ENCODE measurements around the gene CARMIL3. TPM values are rescaled to one million over a fixed set of nuclear protein-coding genes. Genes with fewer than 3 reads are reported as not detected.

CARMIL3 gene
- total and polyA plus RNA-seq, 2 experiments from 2014 or later: not detected

DNA sequence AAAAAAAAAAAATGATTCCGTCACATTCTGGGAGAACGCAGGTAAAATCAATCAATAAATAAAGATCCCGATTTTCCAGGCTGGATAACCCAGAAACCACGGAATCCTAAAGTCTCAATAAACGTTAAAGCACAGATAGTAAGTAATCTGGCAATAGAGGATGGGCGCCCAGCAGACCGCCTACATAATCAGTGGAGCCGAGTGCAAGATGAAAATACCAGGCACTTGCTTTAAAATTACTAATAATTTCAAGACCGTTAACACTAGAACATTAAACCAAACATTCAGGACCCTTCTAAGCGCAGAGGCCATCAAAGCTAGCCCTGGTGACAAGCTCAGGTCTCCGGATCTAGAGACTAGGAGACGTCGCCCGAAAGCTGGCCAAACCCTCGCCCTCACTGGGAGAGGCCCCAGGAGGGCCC lies 61.6 kb downstream of the CARMIL3 start:
- in situ Hi-C loops (cut with MboI): no loop called here
- H4K20me1 ChIP-seq (ENCODE audit: insufficient read depth): no peaks in the 10 kb centered on the region
- peak overlapping the region; percentile 97 for H3K4me2 ChIP-seq (ENCODE audit: unreplicated experiment)
- no peaks in the 10 kb centered on the region for H3K9me2 ChIP-seq (ENCODE audit: insufficient read depth)
- no peaks in the 10 kb centered on the region for H3K9me3 ChIP-seq (ENCODE audit: low read depth)
- DNase-seq: peak; percentile 61
- peak overlapping the region; percentile 81 for H3K4me3 ChIP-seq
- peaks cover 12% of the 10 kb centered on the region for H3K4me1 ChIP-seq (ENCODE audit: insufficient read depth)
- H2AFZ ChIP-seq: peak overlapping the region; percentile 91
- WGBS, 2 experiments (ENCODE audit: low coverage in 1 of 2, low lambda C conversion rate in 2 of 2, missing lambda C conversion rate in 2 of 2): 12% methylated on average over 14 to 15 of the region's 15 CpGs
- peak overlapping the region; percentile 95 for H3K9ac ChIP-seq
- H3K27ac ChIP-seq: peak overlapping the region; percentile 98
- H3F3A ChIP-seq (ENCODE audit: insufficient read depth): peaks cover 5% of the 10 kb centered on the region
- peaks cover 16% of the 10 kb centered on the region; the same call in 1 of the 2 replicates for H3K79me2 ChIP-seq (ENCODE audit: insufficient read depth)
- no peaks in the 10 kb centered on the region for H3K36me3 ChIP-seq (ENCODE audit: low read depth)
- no peaks in the 10 kb centered on the region for H3K27me3 ChIP-seq (replicated peaks; ENCODE audit: insufficient read depth)
- TF ChIP-seq EZH2 (IDR thresholded peaks at IDR 0.05; ENCODE audit: insufficient read depth, poor library complexity, severe bottlenecking): no peak
- TF ChIP-seq EZH2phosphoT487 (IDR thresholded peaks at IDR 0.05; ENCODE audit: insufficient read depth, low read depth): no peak

- Histone ChIP-seq H3K9me3 (ENCODE audit: low read depth) (no peaks in the 10 kb centered on the region), H3K27ac (peak overlapping the region; percentile 98), H3K4me1 (ENCODE audit: insufficient read depth) (peaks cover 12% of the 10 kb centered on the region), H2AFZ (peak overlapping the region; percentile 91), H3K9ac (peak overlapping the region; percentile 95), H3F3A (ENCODE audit: insufficient read depth) (peaks cover 5% of the 10 kb centered on the region), H3K9me2 (ENCODE audit: insufficient read depth) (no peaks in the 10 kb centered on the region), H3K36me3 (ENCODE audit: low read depth) (no peaks in the 10 kb centered on the region), H3K79me2 (ENCODE audit: insufficient read depth) (peaks cover 16% of the 10 kb centered on the region; the same call in 1 of the 2 replicates), H3K4me2 (ENCODE audit: unreplicated experiment) (peak overlapping the region; percentile 97), H3K4me3 (peak overlapping the region; percentile 81), H3K27me3 (replicated peaks; ENCODE audit: insufficient read depth) (no peaks in the 10 kb centered on the region), H4K20me1 (ENCODE audit: insufficient read depth) (no peaks in the 10 kb centered on the region)
- TF ChIP-seq EZH2 (IDR thresholded peaks at IDR 0.05; ENCODE audit: insufficient read depth, poor library complexity, severe bottlenecking): no peak
- TF ChIP-seq EZH2phosphoT487 (IDR thresholded peaks at IDR 0.05; ENCODE audit: insufficient read depth, low read depth): no peak
- peak; percentile 96 for DNase-seq
- WGBS, 2 experiments (ENCODE audit: low coverage in 1 of 2, low lambda C conversion rate in 2 of 2, missing lambda C conversion rate in 2 of 2): 1 to 2% methylated on average over 29 to 41 of the region's 42 CpGs
- in situ Hi-C loops (cut with MboI): no loop called here
Observed at GRCh38 chr14:24113801-24114531, 62.2 kb downstream of the CARMIL3 start.

GRCh38 chr14:24114532-24115421 lies 63.0 kb downstream of the CARMIL3 start, which contains the start of the genes DCAF11 and NRL:
DCAF11 (plus strand) TSS chr14:24114777; CDS start chr14:24115595, 818 bp downstream.
NRL (minus strand) TSS chr14:24114949; CDS start chr14:24082848, 32,101 bp downstream.
- Histone ChIP-seq H3K9me3 (ENCODE audit: low read depth) (no peaks in the 10 kb centered on the region), H3K9me2 (ENCODE audit: insufficient read depth) (no peaks in the 10 kb centered on the region), H3K9ac (peak within 1 kb of the TSS; percentile 95), H4K20me1 (ENCODE audit: insufficient read depth) (no peaks in the 10 kb centered on the region), H3K36me3 (ENCODE audit: low read depth) (no peaks in the 10 kb centered on the region; the same call in 1 of the 2 replicates), H3K27ac (peak within 1 kb of the TSS; percentile 98), H3K4me3 (peak within 1 kb of the TSS; percentile 81), H3K4me2 (ENCODE audit: unreplicated experiment) (peak within 1 kb of the TSS; percentile 97), H3K27me3 (replicated peaks; ENCODE audit: insufficient read depth) (no peaks in the 10 kb centered on the region), H2AFZ (peak within 1 kb of the TSS; percentile 96), H3K4me1 (ENCODE audit: insufficient read depth) (peaks cover 12% of the 10 kb centered on the region), H3K79me2 (ENCODE audit: insufficient read depth) (peaks cover 16% of the 10 kb centered on the region; the same call in 1 of the 2 replicates), H3F3A (ENCODE audit: insufficient read depth) (peaks cover 5% of the 10 kb centered on the region)
- 0 to 2% methylated on average over 65 of the region's 65 CpGs for WGBS, 2 experiments (ENCODE audit: low coverage in 1 of 2, low lambda C conversion rate in 2 of 2, missing lambda C conversion rate in 2 of 2)
- TF ChIP-seq EZH2phosphoT487 (IDR thresholded peaks at IDR 0.05; ENCODE audit: insufficient read depth, low read depth): no peak
- DNase-seq: peak; percentile 100
- in situ Hi-C loops (cut with MboI): no loop called here

GRCh38 chr14:24115422-24116127 lies 63.8 kb downstream of the CARMIL3 start:
- Histone ChIP-seq H3K9me3 (ENCODE audit: low read depth) (no peaks in the 10 kb centered on the region), H3K79me2 (ENCODE audit: insufficient read depth) (peaks cover 16% of the 10 kb centered on the region; the same call in 1 of the 2 replicates), H3K9me2 (ENCODE audit: insufficient read depth) (no peaks in the 10 kb centered on the region), H3F3A (ENCODE audit: insufficient read depth) (peaks cover 5% of the 10 kb centered on the region), H3K27ac (peak overlapping the region; percentile 98), H3K9ac (peak overlapping the region; percentile 95), H3K36me3 (ENCODE audit: low read depth) (no peaks in the 10 kb centered on the region; the same call in 1 of the 2 replicates), H3K27me3 (replicated peaks; ENCODE audit: insufficient read depth) (no peaks in the 10 kb centered on the region), H3K4me2 (ENCODE audit: unreplicated experiment) (peak overlapping the region; percentile 86), H3K4me1 (ENCODE audit: insufficient read depth) (peaks cover 12% of the 10 kb centered on the region), H3K4me3 (peak overlapping the region; percentile 81), H2AFZ (peak overlapping the region; percentile 96), H4K20me1 (ENCODE audit: insufficient read depth) (no peaks in the 10 kb centered on the region)
- 1% methylated on average over 14 of the region's 14 CpGs for WGBS, 2 experiments (ENCODE audit: low coverage in 1 of 2, low lambda C conversion rate in 2 of 2, missing lambda C conversion rate in 2 of 2)
- TF ChIP-seq EZH2 (IDR thresholded peaks at IDR 0.05; ENCODE audit: insufficient read depth, poor library complexity, severe bottlenecking) (no peak), EZH2phosphoT487 (IDR thresholded peaks at IDR 0.05; ENCODE audit: insufficient read depth, low read depth) (no peak)
- DNase-seq: peak; percentile 40
- in situ Hi-C loops (cut with MboI): no loop called here

All from GM23248 (cell line).